Cardiac muscle cell (in vitro differentiated cells and primary cell): ENCODE measurements around the gene HDAC4. TPM values are rescaled to one million over a fixed set of nuclear protein-coding genes. Genes with fewer than 3 reads are reported as not detected.

Source experiments
- DNase-seq, 2 donors: peaks; one replicate each; pipeline versions ENCODE4 v3.0.0 to v3.0.0-alpha.2; 2010 to 2017; ENCODE audit warnings: low read depth in 1 of 2, low spot score in 1 of 2
- H3K27ac ChIP-seq: fragments of 200-600 bp; sonication (generic); 2 replicates; pipeline ENCODE4 v1.5.1; 2016
- H3K27me3 ChIP-seq: fragments of 200-600 bp; sonication (generic); 2 replicates; pipeline ENCODE4 v1.6.0; 2016; ENCODE audit warnings: control low read depth
- H3K36me3 ChIP-seq: fragments of 200-600 bp; sonication (generic); 2 replicates; pipeline ENCODE4 v1.5.1; 2016; ENCODE audit warnings: control low read depth
- H3K4me1 ChIP-seq: fragments of 200-600 bp; sonication (generic); 2 replicates; pipeline ENCODE4 v1.8.1; 2017; ENCODE audit warnings: low read depth, mild to moderate bottlenecking, mixed run types
- H3K4me3 ChIP-seq: fragments of 200-600 bp; sonication (generic); 2 replicates; pipeline ENCODE4 v1.5.1; 2016; ENCODE audit warnings: mild to moderate bottlenecking
- H3K9me3 ChIP-seq: fragments of 200-600 bp; sonication (generic); 2 replicates; pipeline ENCODE4 v1.5.1; 2017; ENCODE audit warnings: low read depth, mild to moderate bottlenecking, control low read depth
- CTCF ChIP-seq: IDR thresholded peaks from 2 replicates; pipeline ENCODE4 v1.5.1; 2012; ENCODE audit warnings: low read depth, mild to moderate bottlenecking, low read length
- polyA plus RNA-seq: library from polyadenylated mRNA; unstranded; fragments of >200 nt; fragmentation: Nextera tagmentation; extraction: Ambion mirVana; gene quantifications from 2 replicates; pipeline ENCODE4 v1.2.1, GENCODE V29; 2016
- total RNA-seq: library from RNA; depleted of rRNA; stranded (reverse); fragments of >200 nt; gene quantifications from 2 replicates; pipeline ENCODE4 v1.2.3, GENCODE V29; 2016

Gene HDAC4
- total and polyA plus RNA-seq, 2 experiments from 2014 or later, result 7.0 to 41.6 TPM

- Histone ChIP-seq H3K36me3 (no peaks in the 10 kb centered on the region), H3K27ac (no peak overlapping the region), H3K4me1 (no peaks in the 10 kb centered on the region), H3K9me3 (no peaks in the 10 kb centered on the region), H3K4me3 (no peak overlapping the region), H3K27me3 (no peaks in the 10 kb centered on the region)
- no peak for DNase-seq
- TF ChIP-seq CTCF, result no peak
Measured at GRCh38 chr2:239339726-239340601, 60.9 kb downstream of the HDAC4 start.

- TF ChIP-seq CTCF, result no peak
- Histone ChIP-seq H3K27me3 (no peaks in the 10 kb centered on the region), H3K27ac (no peak overlapping the region), H3K36me3 (no peaks in the 10 kb centered on the region), H3K4me3 (no peak overlapping the region), H3K4me1 (no peaks in the 10 kb centered on the region), H3K9me3 (no peaks in the 10 kb centered on the region)
- DNase-seq, result no peak
Measured at GRCh38 chr2:239339241-239339640, 61.6 kb downstream of the HDAC4 start.

GRCh38 chr2:239337877-239338484 is 62.8 kb downstream of the HDAC4 start:
- no peak for DNase-seq
- H3K27ac ChIP-seq, result no peak overlapping the region

GRCh38 chr2:239337122-239337876 is 63.5 kb downstream of the HDAC4 start:
- no peak overlapping the region for H3K27ac ChIP-seq
- DNase-seq, result no peak
- no peak overlapping the region for H3K4me3 ChIP-seq

More at GRCh38 chr2:239337877-239338484, 62.8 kb downstream of the HDAC4 start:
- Histone ChIP-seq H3K4me3 (no peak overlapping the region), H3K4me1 (no peaks in the 10 kb centered on the region), H3K27me3 (no peaks in the 10 kb centered on the region), H3K36me3 (no peaks in the 10 kb centered on the region), H3K9me3 (no peaks in the 10 kb centered on the region)
- no peak for TF ChIP-seq CTCF

More at GRCh38 chr2:239337122-239337876, 63.5 kb downstream of the HDAC4 start:
- H3K36me3 ChIP-seq, result no peaks in the 10 kb centered on the region
- TF ChIP-seq CTCF, result no peak
- no peaks in the 10 kb centered on the region for H3K4me1 ChIP-seq
- no peaks in the 10 kb centered on the region for H3K9me3 ChIP-seq
- no peaks in the 10 kb centered on the region for H3K27me3 ChIP-seq
